NCI-H524 (cell line): Measurements from ENCODE around the gene ZNF567.

ENCODE experiments used
- DNase-seq, 2 experiments: peaks; one replicate each; lab custom pipeline; 2025; lab: John Stamatoyannopoulos, UW

Gene ZNF567

DNA sequence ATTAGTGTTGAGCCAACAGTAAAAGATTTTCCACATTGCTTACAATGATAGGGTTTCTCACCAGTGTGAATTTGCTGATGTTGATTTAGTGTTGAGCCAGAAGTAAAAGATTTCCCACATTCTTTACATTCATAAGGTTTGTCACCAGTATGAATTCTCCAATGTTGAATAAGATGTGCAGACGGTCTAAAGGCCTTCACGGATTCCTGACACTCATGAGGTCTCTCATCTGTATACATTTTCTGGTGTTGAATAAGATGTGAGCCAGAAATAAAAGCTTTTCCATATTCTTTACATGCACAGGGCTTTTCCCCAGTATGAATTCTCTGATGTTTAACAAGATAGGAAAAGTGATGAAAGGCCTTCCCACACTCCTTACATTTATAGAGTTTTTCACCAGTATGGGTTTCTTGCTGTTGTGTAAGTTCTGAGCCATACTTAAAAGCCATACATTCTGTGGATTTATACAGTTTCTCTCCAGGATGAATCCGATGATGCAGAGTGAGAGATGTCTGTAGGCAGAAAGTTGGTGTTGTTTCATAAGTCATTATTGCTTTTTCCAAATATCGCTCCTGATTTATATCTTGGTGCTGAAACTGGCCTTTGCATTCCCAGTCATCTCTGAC, 62.8 kb downstream of the ZNF567 start:
- DNase-seq = no peak
